NCI-H1092 (cell line): Measurements from ENCODE around the gene PSMC3.

ENCODE experiments used
- DNase-seq: peaks from one replicate; lab custom pipeline; 2025; lab: John Stamatoyannopoulos, UW

The PSMC3 gene

DNA sequence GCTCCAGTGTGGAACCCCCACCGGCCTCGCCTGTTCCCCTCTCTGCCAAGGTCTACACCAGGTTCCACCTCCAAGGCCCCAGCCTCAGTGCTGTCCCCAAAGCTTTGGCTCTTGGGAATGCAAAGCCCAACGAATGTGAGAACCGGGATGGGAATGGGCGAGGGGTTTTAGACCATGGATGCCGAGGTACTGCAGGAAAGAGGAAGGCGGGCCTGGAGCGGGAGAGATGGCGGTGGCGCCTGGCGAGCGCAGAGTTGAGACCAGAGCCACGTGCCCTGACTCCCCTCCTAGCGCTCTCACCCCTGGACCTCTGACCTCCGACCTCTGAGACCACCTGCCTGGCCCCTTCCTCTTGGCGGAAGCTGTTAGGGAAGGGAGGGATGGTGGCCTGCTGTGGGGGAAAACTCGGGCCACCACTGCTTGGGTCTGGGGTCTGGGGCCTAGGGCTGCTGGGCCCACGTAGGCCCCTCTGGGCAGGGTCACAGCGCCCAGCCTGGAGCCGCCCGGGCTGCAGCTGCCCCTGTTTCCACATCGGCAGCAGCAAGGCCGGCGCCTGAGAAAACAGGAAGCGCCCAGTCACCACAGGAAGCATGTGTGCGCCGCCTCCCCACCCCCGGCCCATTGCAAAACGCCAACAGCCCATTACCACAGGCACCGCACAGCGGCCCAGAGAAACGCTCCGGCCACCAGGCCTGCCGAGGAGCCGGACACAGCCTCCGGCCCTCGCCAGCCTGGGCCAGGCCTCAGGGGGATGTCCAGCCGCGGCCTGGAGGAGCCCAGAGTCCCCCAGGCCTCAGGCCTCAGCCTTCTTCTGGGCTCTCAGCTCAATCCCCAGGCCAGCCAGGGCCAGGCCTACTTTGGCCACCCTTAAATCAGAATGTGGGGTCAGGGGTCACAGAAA lies 31.7 kb downstream of the PSMC3 start:
- no peak for DNase-seq

DNA sequence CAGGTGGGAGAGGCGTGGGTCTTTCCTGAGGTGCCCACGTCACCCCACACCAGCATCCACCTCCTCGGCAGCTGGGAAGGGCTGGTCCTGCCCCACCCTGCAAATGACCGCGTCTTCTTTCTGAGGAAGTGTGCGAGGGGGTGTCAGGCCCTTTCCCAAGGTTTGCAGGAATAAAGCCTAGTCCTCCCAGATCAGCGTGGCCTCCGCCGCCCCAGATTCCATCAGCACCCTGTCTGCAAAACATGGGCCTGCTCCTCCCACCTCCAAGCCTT lies 32.3 kb downstream of the PSMC3 start:
- DNase-seq = no peak

DNA sequence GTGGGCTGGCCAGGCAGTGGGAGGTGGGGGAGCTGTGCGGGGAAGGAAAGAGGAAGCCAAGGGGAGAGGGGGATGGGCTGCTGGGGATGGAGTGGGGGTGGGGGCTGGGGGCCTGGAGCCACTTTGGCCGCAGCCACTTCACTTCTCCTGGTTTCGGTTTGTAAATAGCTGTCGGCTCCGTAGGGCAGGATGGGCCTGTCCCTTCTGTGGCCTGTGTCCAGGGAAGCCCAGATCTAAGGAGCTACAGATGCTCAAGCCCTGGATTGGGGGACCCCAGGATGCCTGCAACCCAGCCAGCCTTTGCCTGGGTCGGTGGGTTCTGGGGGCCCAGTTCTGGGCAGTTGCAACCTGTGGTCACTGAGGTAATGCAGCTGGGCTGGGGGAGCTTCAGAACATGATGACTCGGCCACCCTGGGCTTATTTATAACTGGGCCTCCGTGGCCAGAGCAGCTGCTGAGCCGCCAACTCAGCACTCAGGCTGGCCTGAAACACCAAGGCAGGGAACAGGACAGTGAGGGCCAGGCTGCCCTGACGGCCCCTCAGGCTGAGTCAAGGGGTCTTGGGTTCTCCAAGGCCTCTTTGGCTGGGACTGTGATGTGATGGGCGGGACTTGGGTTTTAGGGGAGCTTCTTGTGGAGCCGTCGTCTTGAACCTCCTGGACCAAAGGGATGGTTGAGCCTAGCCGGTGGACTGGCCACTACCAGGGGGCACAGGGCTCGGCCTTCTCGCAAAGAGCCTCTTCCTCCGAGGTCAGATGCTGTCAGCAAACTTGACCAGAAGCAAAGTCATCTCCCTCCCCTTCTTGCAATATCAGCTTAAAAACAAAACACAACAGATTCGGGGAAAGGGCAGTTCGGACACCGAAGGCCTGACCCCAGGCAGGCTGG lies 32.8 kb downstream of the PSMC3 start:
- DNase-seq = no peak

DNA sequence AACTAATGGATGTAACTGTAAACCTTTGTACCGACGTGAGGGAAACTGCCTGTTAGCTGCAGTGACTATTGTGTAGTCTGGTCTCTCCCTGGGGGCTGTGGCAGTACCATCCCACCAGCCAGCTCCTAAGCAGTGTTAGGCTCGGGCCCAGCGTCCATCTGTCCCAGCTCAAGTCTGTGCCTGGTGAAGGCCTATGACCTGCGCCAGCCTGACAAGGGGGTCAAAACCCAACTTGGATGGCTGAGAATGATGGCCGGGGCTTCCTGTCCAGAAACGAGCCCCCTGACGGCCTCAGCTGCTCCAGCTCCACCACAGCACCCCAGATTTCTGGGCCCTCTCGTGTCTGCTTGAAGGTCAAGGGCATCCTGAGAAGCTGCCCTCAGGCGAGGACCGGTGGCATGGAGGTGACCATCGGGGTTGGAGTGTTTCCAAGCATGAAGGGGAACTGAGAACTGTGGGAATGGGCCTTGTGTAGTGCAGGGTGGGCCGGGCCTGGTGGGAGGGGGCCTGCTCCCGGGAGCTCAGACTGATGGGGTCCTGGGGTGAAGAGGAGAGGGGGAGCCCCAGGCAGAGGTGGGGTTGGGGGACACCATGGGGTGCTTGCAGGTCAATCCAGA lies 33.6 kb downstream of the PSMC3 start:
- DNase-seq = no peak

DNA sequence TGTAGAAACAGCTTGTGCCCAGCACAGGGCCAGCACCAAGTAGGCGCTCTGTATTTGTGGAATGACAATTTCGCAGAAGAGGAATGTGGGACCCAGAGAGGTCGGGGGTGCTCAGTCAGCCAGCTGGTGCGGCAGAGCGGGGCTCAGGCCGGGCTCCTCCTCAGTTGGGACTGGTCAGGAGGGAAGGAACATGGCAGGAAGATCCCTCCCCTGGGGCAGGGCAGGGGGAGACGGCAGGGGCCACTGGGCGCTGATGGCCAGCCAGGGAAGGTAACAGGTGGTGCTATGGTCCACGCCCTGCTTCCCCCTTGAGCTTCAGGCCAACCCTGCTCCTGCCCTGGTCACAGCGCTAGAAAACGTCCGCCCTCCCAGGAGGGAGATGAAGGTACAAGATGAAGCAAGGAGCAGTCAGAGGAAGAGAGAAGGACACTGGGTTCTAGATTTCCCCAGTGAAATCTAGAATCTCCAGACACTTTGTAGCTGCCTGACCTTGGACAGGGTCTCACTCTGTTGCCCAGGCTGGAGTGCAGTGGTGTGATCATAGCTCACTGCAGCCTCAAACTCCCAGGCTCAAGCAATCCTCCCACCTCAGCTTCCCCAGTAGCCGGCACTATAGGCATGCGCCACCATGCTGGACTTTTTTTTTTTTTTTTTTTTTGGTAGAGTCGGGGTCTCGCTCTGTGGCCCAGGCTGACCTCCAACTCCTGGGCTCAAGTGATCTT lies 34.4 kb downstream of the PSMC3 start:
- no peak for DNase-seq

DNA sequence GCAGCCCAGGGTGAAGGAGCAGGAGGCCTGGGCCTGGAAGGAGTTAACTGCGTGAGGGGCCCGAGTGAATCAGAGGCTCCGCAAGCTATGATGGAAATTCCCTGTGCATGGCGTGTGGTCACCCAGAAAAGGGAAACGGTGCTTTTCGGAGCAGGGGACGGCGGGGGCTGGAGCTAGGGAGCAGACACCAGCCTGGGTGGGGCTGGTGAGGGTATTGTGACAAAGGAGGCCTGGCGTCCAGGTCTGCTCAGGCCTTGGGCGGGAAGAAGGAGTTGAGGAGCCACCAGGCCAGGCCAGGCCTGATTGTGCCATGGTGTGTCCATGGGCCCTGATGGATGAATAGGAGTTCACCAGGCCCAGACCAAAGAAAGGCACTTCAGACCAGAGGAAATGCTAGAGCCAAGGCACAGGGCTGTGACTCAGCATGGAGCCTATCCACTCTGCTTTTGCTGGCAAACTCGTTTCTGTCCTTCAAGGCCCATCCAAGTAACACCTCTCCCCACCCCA lies 35.1 kb downstream of the PSMC3 start:
- DNase-seq = no peak

DNA sequence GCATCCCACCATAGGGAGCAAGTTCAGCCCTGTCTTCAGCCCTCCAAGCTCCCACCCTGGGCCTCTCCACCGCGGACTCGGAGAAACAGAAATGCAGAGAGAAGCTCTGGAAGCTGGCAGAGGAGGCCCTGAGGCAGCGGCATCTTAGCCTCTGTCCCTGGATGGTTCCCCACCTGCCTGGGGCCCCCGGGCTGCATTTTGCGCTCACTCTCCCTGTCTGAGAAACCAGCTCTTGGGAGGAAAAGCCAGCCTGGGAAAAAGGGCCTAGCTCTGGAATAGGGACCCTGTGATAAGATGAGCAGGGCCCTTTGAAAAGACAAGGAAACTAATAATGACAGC lies 35.8 kb downstream of the PSMC3 start:
- no peak for DNase-seq

DNA sequence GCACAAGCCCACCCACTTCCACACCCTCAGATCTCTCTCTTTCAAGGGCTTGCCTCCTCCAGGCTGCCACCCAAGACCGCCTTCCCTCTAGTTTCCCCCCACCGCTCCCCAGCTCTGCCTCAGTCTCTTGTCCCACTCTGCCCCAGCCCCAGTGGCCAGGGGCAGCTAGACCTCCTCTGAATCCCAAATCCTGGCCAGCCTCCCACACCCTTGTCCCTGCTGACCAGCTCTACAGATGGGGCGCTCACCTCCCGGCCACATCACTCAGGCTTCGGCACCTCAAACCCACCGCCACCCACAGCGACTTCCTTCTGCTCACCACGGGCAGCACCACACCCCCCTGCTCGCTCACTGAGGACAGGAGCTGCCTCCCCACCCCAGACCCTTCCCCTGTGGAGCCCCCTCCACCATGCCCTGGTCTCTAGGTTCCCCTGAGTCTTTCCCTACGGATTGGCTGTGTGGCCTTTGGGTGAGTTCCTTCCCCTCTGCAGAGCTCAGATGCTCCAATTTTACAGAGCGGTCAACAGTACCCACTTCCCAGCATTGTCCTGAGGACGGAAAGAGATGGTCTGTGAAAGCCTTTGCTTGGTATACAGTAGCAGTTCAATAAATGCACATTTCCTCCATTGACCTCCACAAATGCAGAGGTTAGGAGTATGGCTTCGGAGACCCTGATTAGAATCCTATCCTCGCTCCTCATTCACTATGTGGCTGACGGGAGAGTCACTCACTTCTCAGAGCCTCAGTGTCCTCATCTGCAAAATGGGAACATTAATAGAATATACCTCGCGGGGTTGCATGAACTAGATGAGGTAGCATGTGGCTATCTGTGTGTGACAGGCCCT lies 36.4 kb downstream of the PSMC3 start:
- DNase-seq = no peak

DNA sequence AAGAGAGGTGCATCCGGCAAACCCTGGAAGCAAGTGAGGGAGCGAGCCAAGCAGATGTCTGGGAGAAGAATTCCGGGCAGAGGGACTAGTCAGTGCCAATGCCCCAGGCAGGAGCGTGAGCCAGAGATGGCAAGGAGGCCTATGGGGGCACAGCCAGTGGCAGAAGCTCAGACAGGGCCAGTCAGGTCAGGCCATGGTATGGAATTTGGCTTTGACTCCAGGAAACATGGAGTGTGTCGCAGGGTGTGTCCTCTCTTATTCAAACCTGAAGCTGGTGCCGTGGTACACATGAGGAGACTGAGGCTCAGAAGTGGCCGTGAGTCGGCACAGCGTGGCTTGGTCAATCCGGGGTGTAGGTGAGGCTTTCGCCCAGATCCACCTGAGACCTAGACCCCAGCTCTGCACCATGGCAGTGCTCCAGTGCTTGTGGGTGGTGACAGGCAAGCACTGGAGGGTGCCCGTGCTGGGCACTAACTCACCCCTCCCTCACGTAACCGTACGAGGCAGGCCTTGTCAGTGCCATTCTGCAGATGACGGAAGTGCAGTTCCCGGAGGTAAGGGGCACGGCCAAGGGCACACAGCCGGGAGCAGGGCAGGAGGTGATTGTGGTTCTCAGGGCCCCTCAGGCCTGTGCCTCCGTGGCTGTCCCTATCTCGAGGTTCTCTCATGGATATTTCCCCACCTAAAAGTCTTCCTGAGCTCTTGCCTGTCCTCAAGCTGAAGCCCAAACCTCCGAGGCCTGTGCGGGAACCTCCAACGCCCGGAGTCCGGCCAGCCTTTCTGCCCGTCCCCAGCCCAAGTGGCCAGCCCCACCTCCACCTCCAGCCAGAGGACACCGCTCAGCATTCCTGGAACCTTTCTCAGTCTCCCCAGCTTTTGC lies 37.3 kb downstream of the PSMC3 start:
- DNase-seq = no peak

DNA sequence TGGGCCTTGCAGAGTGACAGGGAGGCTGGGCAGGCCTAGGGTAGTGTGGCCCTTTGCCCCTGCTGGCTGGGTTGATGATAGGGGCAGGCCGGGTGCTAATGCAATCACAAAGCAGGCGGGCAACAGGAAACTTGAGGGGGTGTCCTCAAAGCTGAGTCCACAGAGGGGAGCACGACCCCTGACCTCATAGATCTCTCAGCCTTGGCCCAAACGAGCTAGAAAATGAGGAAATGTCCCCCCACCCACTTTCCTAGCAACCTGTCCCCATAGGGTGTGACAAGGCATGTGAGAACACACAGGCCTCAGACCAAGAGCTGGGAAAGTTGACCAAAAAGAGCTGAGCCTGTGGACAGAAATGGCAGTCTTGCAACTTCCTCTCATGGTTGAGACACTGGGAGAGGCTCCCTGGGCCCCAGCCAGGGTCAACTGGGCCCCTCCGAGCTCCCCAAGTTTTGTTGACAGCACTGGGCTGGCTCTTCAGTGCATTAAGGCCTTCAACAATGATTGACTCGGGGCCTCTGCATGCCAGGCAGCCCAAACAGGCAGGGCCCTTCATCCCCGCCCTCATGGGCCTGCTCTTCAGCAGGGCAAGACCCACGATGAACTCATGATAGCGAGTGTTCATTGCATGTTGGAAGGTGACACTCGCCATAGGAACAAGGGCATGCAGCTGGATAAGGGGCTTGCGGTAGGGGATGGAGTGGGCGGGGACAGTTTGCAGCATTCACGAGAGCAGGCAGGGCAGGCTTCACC lies 38.1 kb downstream of the PSMC3 start:
- no peak for DNase-seq

DNA sequence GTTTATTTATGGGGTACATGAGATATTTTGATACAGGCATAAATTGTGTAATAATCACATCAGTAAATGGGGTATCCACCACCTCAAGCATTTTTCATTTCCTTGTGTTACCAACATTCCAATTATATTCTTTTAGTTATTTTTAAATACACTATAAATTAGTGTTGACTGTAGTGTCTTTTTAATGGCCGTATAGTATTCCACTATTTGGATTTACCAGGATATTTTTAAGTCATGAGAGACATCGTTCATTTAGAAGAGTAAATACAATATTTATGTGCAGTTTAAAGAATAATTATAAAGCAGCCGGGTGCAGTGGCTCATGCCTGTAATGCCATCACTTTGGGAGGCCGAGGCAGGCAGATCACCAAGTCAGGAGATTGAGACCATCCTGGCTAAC lies 41.7 kb downstream of the PSMC3 start:
- no peak for DNase-seq

DNA sequence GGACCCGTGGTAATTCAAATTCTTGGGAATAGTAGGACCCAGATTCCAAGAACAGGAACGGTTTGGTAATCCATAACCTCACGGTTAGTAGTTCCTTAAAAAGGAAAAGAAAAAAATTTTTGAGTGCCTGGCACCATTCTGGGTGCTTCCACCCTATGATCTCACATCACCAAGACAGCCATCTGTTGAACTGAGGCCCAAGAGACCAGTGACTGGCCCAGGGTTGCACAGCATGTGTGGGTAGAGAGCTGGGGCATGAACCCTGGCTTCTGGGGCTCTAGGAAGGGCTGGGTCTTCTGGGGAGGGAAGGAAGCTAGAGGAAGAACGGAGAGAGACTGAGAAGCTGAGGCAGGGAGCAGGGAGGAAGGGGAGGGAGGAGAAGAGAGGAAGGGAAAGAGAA lies 43.2 kb downstream of the PSMC3 start:
- no peak for DNase-seq

DNA sequence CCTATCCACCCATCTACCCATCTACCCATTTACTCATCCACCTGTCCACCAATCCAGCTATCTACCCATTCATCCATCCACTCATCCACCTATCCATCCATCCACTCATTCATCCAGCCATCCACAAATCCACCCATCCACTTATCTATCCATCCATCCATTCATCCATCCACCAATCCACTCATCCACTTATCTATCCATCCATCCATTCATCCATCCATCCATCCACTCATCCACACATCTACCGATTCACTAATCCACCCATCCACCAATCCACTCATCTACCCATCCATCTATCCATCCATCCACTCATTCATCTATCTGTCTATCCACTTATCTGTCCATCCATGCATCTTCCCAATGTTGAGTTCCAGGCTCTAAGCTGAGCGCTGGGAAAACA lies 46.2 kb downstream of the PSMC3 start:
- no peak for DNase-seq

DNA sequence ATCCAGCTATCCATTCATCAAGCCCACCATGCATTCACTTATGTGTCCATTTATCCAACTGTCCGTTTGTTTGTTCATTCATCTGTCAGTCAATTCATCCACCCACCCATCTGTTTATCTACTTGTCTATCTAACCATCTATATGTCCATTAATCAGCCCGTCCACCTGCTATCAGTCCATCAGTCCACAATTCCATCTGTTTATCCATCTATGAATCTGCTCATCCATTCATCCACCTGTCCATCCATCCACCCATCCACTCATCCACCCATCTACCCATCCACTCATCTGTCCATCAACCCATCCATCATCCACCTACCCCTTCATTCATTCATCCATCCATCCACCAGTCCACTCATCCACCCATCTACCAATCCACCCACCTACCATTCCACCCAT lies 46.9 kb downstream of the PSMC3 start:
- DNase-seq = no peak

DNA sequence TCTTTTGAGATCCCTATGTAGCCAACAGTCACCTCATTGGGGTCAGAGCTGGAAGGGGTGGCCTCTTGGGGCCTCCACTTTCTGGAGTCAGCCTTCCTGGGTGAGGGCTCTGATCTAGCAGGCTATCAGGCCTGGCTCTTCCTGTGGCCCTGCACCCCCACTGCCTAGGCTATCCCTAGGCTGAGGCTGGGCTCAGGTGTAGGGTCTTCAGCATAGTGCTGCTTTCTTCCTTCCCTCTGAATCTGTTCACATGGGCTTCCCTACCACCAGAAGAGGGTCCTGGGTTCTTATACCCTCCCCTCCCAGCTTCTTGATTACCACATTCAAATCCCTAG lies 47.4 kb downstream of the PSMC3 start:
- no peak for DNase-seq

DNA sequence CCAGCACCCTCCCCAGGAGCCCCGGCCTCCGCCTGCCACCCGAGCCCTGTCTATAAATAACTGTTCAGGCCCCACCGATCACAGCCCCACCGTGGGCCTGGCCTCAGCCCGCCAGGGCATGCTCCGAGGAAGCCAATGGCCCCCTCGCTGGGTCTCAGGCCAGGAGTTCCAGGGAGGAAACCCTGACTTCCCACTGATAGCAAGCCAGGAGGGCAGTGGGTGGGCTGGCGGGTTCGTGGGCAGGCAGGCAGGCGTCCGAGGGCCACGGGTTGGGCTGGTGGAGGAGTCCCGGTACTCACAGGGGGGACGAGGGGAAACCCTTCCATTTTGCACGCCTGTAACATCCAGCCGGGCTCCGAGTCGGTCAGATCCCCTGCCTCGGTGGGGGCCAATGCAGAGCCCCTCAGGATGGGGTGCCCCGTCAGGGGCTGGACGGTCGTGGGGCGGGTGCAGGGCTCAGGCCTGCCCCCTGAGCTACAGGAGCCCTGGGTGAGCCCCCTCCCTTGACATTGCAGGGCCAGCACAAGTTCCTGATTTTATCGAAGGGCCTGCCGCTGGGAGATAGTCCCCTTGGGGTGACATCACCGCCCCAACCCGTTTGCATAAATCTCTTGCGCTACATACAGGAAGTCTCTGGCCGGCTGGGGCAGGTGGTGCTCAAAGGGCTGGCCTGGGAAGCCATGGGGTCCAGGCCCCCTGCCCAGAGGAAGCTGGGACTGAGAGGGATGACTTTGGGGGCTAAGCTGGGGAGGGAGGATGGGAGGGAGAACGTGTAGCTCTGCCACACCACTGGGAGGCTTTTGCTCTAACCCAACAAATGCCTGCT lies 48.0 kb downstream of the PSMC3 start, which contains the start of gene SPI1:
SPI1 (minus strand) TSS at position 538 of the 826 bp plus-strand sequence; CDS start at position 344, 194 bp downstream.
- DNase-seq = no peak

DNA sequence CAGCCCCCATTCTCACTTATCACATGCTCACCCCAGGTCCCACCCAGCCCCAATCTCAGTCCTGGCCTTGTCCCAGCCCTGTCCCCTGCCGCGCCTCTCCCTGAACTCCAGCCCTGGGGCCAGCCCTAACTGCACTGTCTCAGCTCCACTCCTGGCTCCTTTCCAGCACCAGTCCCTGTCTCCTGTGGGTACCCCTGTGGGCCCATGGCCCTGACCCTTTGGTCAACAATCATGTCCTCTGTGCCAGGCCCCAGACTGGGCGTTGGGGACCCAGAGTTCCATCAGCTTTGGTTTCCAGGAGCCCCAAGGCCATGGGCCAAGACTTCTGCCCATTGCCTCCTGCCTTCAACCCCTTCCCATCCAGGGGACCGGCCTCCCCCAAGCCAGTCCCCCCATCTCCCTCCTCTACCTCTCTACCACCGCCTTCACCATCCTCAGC lies 48.6 kb downstream of the PSMC3 start:
- DNase-seq = no peak

DNA sequence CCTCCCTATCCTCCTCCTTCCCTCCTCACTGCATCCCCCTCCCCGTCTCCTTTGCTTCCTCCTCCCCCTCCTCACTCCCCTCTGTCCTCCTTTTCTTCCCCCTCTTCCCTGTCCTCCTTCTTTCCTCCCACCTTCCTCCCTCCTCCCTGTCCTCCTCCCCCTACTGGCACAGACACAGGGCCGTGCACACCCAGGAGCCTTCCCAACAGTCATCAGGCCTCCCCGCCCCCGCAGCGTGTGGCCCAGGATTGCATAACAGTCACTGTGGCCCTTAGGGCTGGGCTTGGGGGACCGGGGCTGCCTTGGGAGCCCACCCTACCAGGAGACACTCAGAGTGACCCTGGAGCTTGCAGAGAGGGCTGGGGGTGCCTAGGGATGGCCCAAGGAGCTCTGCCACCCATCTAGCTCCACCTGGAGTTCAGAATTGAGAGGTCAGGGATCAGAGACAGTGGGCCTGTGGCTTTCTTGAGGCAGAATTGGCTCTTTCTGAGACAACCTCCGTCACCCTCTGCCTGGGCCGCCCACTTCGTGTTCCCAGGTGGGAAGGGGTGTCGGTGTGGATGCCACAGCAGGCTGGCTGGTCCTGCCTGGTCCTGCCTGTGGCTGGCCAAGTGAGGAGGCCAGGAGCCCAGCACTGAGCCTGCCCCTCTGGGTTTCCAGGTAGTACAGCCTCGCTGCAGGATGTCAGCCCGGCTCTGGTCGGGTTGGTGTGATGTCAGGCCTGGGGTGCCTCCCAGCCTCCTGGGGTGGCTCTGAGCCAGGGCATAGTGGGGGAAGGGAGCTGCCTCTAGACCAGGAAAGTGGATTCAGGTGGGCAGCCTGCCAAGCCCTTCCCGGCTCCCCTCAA lies 49.5 kb downstream of the PSMC3 start:
- DNase-seq = no peak
